Nephron (organoid): ENCODE results near the gene EIF5.
A peak's percentile ranks its signal among the peaks of the same experiment; 100 is the strongest.

Experiments used
- H3K27ac Mint-ChIP-seq, 3 experiments: 2 replicates each; pipeline ENCODE4 v1.8.0; 2020; ENCODE audit warnings: mixed read lengths in 3 of 3, mild to moderate bottlenecking in 2 of 3, moderate library complexity in 1 of 3
- H3K27me3 Mint-ChIP-seq: 2 replicates; pipeline ENCODE4 v1.8.0; 2021; ENCODE audit warnings: low read depth, mild to moderate bottlenecking, moderate library complexity, mixed read lengths
- H3K36me3 Mint-ChIP-seq: 2 replicates; pipeline ENCODE4 v1.8.0; 2020; ENCODE audit warnings: low read depth, mixed read lengths
- H3K4me1 Mint-ChIP-seq: 2 replicates; pipeline ENCODE4 v1.8.0; 2020; ENCODE audit warnings: mixed read lengths
- H3K4me3 Mint-ChIP-seq, 3 experiments: 2 replicates each; pipeline ENCODE4 v1.8.0; 2020; ENCODE audit warnings: mild to moderate bottlenecking in 3 of 3, mixed read lengths in 3 of 3, moderate library complexity in 2 of 3
- H3K9me3 Mint-ChIP-seq: 2 replicates; pipeline ENCODE4 v1.8.0; 2020; ENCODE audit warnings: mixed read lengths
- CTCF ChIP-seq, 3 experiments: fragments of 200-600 bp; sonication (generic); IDR thresholded peaks; one replicate each; pipeline ENCODE4 v1.5.0; 2021; ENCODE audit warnings: antibody characterized with exemption in 3 of 3; ENCODE audit not compliant: unreplicated experiment in 3 of 3

Gene EIF5

GRCh38 chr14:103343905-103344797, 10.1 kb downstream of the EIF5 start:
- Mint-ChIP-seq H3K4me1 (no peaks in the 10 kb centered on the region), H3K4me3 (no peak overlapping the region), H3K36me3 (peaks cover 64% of the 10 kb centered on the region), H3K27me3 (no peaks in the 10 kb centered on the region), H3K9me3 (no peaks in the 10 kb centered on the region), H3K27ac (peak overlapping the region in 1 of 3 experiments; percentile 28)
- no peak for TF ChIP-seq CTCF (IDR thresholded peaks at IDR 0.05; ENCODE audit: unreplicated experiment in 3 of 3)

DNA sequence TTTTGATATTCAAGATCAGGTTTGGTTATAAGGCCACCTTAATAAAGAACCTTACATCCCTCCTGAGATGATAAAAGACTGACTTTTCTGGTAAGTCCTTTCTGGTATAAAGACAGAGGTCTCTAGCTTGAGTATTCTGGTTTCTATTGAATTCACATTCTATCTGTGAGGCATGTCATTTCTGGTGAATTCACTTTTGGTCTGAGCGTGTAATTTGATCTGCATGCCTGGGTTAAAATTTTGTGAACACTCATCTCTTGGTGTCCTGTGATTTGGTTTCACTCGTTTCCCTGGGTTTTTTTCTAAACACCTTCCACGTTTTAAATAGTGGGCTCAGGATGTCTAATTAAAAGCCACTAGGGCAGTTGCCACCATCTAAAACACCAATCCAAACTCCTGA, 12.2 kb downstream of the EIF5 start:
- no peak overlapping the region for H3K4me3 Mint-ChIP-seq
- no peak overlapping the region for H3K27ac Mint-ChIP-seq

GRCh38 chr14:103347091-103347815, 13.2 kb downstream of the EIF5 start:
- H3K27me3 Mint-ChIP-seq: no peaks in the 10 kb centered on the region
- H3K36me3 Mint-ChIP-seq: peaks cover 33% of the 10 kb centered on the region
- H3K9me3 Mint-ChIP-seq: no peaks in the 10 kb centered on the region
- no peaks in the 10 kb centered on the region for H3K4me1 Mint-ChIP-seq
- H3K4me3 Mint-ChIP-seq: no peak overlapping the region
- TF ChIP-seq CTCF (IDR thresholded peaks at IDR 0.05; ENCODE audit: unreplicated experiment in 3 of 3): no peak
- no peak overlapping the region for H3K27ac Mint-ChIP-seq

More for the DNA sequence above, 12.2 kb downstream of the EIF5 start:
- H3K9me3 Mint-ChIP-seq: no peaks in the 10 kb centered on the region
- TF ChIP-seq CTCF (IDR thresholded peaks at IDR 0.05; ENCODE audit: unreplicated experiment in 3 of 3): no peak
- no peaks in the 10 kb centered on the region for H3K4me1 Mint-ChIP-seq
- H3K36me3 Mint-ChIP-seq: peaks cover 42% of the 10 kb centered on the region
- no peaks in the 10 kb centered on the region for H3K27me3 Mint-ChIP-seq

- Mint-ChIP-seq H3K9me3 (no peaks in the 10 kb centered on the region), H3K27me3 (no peaks in the 10 kb centered on the region), H3K36me3 (peaks cover 24% of the 10 kb centered on the region), H3K4me3 (no peak overlapping the region), H3K4me1 (no peaks in the 10 kb centered on the region), H3K27ac (no peak overlapping the region)
- TF ChIP-seq CTCF (IDR thresholded peaks at IDR 0.05; ENCODE audit: unreplicated experiment in 3 of 3): no peak
These were observed 14.1 kb downstream of the EIF5 start for GRCh38 chr14:103348154-103348553.

- Mint-ChIP-seq H3K27me3 (peaks cover 4% of the 10 kb centered on the region), H3K4me1 (no peaks in the 10 kb centered on the region), H3K36me3 (peaks cover 5% of the 10 kb centered on the region), H3K9me3 (no peaks in the 10 kb centered on the region), H3K27ac (no peak overlapping the region), H3K4me3 (no peak overlapping the region)
- no peak for TF ChIP-seq CTCF (IDR thresholded peaks at IDR 0.05; ENCODE audit: unreplicated experiment in 3 of 3)
These were observed 15.9 kb downstream of the EIF5 start for GRCh38 chr14:103349982-103350381.
